Kidney glomerular epithelial cell (primary cell): ENCODE data around the gene NNMT.
A peak's percentile ranks its signal among the peaks of the same experiment; 100 is the strongest.

Experiments
- DNase-seq: peaks from one replicate; lab custom pipeline; 2025; lab: John Stamatoyannopoulos, UW

NNMT gene

DNA sequence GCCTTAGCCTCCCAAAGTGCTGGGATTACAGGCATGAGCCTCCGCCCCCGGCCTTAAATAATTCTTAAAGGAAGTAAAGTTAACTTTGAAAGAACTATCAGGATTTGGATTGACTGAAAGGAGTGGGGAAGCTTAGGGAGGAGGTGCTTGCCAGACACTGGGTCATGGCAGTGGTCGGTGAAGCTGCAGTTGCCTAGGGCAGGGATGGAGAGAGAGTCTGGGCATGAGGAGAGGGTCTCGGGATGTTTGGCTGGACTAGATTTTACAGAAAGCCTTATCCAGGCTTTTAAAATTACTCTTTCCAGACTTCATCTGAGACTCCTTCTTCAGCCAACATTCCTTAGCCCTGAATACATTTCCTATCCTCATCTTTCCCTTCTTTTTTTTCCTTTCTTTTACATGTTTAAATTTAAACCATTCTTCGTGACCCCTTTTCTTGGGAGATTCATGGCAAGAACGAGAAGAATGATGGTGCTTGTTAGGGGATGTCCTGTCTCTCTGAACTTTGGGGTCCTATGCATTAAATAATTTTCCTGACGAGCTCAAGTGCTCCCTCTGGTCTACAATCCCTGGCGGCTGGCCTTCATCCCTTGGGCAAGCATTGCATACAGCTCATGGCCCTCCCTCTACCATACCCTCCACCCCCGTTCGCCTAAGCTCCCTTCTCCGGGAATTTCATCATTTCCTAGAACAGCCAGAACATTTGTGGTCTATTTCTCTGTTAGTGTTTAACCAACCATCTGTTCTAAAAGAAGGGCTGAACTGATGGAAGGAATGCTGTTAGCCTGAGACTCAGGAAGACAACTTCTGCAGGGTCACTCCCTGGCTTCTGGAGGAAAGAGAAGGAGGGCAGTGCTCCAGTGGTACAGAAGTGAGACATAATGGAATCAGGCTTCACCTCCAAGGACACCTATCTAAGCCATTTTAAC is at the start of gene NNMT:
Gene NNMT, plus strand, starts transcription at position 724 of the 929 bp plus-strand sequence. Its CDS starts 158 bp downstream, at position 882.
- peak; percentile 92 for DNase-seq

- DNase-seq: no peak
Measured at GRCh38 chr11:114247070-114247789, 49.0 kb upstream of the NNMT start.

DNA sequence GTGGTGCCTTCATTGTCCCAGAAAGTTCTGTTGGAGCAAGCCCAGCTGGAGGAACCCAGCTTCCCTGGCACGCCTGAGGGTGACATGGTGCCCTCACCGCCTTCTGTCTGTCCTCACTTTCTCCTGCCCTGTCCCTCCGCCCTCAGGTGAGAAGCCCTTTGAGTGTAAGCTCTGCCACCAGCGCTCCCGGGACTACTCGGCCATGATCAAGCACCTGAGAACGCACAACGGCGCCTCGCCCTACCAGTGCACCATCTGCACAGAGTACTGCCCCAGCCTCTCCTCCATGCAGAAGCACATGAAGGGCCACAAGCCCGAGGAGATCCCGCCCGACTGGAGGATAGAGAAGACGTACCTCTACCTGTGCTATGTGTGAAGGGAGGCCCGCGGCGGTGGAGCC is 46.0 kb upstream of the NNMT start:
- no peak for DNase-seq

DNA sequence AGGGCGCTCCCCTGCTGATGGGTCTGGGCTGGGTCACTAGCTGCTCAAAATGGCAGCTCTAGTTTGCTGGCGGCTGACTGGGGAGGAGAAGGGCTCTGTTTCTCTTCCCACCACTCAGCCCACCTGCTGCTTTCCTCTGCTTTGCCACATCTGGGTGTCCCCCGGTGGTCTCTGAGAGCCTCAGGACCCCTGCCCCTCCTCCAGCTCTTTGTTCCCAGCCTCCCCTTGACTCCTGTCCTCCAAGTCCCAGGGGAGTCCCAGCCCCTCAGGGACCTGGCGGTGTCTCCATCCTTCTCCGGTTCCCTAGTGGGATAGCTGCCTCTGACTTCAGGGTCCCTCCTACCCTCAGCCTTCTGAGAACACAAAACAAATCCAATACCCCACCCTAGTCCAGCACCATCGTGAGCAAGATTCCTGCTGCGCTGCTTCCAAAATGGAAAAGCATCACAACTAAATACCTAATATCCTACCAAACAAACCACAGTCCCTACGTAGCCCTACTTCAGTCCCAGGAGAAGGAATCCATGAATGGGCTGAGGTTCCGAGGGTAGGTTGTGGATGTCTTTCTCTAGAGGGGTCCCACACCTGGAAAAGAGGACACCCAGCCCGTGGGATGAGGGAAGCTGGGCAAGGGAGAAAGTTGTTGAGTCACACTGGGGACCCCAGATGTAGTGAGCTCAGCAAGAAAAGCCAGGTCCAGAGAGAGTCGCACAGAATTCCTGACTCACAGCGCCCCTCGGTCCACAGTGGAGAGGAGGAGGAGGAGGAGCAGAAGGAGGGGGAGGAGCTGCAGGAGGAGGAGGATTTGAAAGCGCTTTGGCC is 45.0 kb upstream of the NNMT start:
- no peak for DNase-seq

GRCh38 chr11:114251815-114252337 is 44.3 kb upstream of the NNMT start:
- no peak for DNase-seq

GRCh38 chr11:114252767-114253166 is 43.4 kb upstream of the NNMT start:
- DNase-seq: no peak

DNA sequence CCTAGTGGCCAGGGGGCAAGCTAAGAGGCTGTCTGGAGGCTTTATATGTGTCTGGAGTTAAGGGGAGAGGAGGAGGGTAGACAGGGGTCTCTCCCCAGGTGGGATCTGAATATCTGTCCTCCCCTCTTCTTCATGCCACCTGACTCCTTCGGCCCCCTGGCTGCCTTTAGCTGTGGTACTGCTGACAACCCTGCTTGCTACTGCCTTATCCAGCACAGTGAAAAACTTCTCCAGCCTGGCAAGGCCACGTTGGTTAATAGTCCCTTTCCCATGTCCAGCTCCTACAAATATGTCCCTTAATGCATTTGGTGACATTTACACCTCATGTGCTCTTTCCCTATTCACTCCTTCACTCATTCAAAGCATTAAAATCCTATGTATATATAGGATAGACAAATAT is 42.4 kb upstream of the NNMT start:
- no peak for DNase-seq

- no peak for DNase-seq
Measured at GRCh38 chr11:114254571-114255146, 41.5 kb upstream of the NNMT start.

- DNase-seq: no peak
Measured at GRCh38 chr11:114255289-114255688, 40.9 kb upstream of the NNMT start.

- no peak for DNase-seq
Measured at GRCh38 chr11:114256176-114256966, 39.8 kb upstream of the NNMT start.

DNA sequence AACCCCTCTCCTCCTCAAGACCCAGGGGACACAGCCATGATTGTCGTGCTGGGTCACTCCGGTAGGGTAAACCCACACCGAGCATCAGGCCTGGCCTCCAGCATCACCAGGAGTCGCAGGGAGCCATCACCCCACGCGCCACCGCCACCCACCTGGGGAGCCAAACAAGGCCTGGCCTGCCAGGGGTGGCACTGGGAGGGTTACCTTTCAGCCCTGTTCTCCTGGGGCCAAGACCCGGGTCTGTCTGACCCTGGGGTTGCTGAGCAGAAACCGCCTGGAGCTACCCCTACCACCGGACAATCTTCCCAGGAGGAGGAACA is 39.3 kb upstream of the NNMT start:
- no peak for DNase-seq

DNA sequence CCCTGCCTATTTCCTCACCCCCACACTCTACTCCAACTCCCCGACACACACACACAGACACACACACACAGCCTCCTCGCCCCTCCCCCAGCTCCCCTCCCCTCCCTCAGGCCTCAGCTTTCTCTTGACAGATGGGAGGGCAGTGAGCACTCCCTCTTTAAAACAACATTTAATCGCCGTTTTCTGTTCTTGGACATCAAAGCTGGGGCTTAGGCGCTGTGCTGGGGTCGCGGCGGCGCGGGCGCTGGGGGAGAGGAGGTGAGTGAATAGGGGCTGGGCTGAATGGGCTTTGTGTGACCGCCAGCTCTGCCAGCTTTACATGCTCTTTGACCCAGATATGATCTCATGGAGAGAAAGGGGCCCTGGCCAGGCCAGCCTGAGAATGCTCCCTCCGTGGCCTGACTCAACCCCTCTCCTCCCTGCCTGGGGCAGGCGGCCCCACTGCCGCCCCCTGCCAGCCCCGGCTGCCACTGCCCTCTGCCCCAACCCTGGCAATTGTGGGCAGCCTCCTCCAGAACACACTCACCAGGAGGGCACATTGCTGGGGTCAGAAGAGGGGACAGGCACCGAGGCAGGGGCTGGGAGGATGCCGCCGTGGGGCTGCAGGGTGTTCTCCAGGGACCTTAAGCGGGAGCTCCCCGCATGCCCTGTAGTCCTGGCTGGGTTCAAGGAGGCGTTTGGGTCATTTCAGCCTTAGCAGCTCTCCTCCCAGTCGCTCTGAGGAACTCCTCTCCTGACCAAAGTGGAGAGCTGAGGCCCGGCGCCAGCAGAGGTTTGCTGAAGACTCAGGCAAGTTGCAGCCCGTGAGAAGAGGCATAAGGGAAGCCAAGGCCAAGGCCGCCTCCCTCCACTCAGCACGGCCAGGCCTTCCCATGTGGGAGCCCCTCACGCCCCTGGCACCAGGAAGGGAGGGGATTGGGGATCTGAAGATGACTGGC is 38.3 kb upstream of the NNMT start:
- DNase-seq: no peak

DNA sequence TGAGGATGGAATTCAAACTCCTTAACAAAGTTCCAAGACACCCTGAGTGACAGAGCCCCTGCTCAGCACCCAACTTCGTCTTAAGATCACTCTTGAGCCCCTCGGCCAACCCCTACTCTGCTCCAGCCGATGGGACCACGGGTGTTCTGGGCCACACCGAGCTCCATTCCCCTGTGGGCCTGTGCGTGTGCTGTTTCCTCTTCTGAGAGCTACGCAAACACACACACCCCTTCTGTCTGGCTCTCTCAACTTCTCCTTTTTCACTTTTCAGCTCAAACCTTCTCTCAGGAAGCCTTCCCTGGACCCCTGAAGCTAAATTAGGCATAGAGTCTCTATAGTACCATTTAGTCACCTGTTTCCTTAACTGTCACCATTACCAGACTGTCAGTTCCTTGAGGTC is 37.5 kb upstream of the NNMT start:
- DNase-seq: no peak

GRCh38 chr11:114259124-114259526 is 37.1 kb upstream of the NNMT start:
- DNase-seq: no peak

- no peak for DNase-seq
Measured at GRCh38 chr11:114259551-114259983, 36.6 kb upstream of the NNMT start.

GRCh38 chr11:114260077-114260476 is 36.1 kb upstream of the NNMT start:
- DNase-seq: no peak

DNA sequence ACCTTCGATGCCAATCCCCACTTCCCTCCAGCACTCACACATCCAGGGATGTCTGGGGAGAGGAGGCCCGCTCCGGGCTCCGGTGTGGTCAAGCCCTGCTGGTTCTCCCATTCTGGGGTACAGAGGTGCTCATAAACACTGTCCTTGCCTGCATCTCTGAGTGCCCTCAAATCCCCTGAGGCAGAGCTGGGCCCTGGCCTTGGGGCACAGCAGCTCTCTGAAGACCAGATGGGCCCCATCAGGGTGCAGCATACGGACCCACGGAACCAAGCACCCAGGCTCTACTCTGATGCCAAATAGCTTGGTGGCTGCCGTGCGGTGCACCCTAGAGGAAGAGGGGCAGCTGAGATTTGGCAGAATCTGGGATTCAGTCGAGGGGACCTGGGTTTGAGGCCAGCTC is 35.7 kb upstream of the NNMT start:
- DNase-seq: no peak

GRCh38 chr11:114261791-114262190 is 34.4 kb upstream of the NNMT start:
- DNase-seq: no peak

DNA sequence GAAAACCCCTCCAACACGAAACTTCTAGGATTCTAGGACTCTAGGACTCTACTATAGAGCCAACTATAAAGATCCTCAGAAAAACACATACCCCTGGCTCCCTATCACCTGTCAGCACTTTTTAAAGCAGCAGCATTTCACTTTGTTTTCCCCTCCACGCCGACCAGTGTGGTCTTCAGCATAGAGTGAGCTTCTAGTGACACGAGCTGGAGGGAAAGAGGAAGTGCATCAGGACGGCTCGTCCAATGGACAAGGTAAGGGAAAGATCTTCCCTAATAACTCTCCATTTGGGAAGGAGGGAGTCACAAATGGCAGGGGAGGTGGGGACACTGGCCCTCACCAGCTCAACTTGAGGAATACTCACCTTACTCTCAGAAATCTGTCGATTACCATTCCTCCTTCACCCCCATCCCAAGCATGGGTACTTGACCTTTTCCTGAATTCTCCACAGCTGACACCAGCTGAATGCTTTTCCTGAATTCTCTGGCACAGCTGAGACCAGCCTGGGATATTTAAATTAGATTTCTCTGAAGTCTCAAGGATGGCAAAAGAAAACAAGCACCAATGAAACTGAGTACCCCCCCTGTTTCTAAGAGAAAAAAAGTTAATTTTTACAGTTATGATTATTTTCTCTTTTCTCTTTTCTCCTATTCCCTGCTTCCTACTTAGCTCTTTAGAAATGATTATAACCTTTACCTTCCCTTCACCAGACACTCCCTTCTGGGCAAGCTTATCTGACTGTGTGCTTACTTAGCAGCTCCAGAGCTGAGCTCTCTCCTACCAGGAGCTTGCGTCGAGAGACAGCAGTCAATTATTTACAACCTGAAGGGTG is 33.3 kb upstream of the NNMT start:
- peak; percentile 14 for DNase-seq
